WTC11 (cell line): ENCODE results near the gene NEDD8. TPM values are rescaled to one million over a fixed set of nuclear protein-coding genes. Genes with fewer than 3 reads are reported as not detected.
A peak's percentile ranks its signal among the peaks of the same experiment; 100 is the strongest.

Source experiments
- CREB1 ChIP-seq: sonication (generic); formaldehyde crosslinking; IDR thresholded peaks from 2 replicates; pipeline ENCODE4 v1.8.0; 2023; ENCODE audit warnings: mild to moderate bottlenecking, missing genetic modification reagents
- ELF4 ChIP-seq: sonication (generic); formaldehyde crosslinking; IDR thresholded peaks from 2 replicates; pipeline ENCODE4 v1.8.1; 2022; ENCODE audit warnings: low read depth, mild to moderate bottlenecking, moderate library complexity, missing genetic modification reagents
- ETV6 ChIP-seq: sonication (generic); formaldehyde crosslinking; IDR thresholded peaks from 2 replicates; pipeline ENCODE4 v1.8.1; 2022; ENCODE audit warnings: mild to moderate bottlenecking, missing genetic modification reagents
- FOXJ3 ChIP-seq: sonication (generic); formaldehyde crosslinking; IDR thresholded peaks from 2 replicates; pipeline ENCODE4 v1.9.0; 2021; ENCODE audit warnings: missing genetic modification reagents, mild to moderate bottlenecking, borderline replicate concordance
- JUN ChIP-seq: sonication (generic); formaldehyde crosslinking; IDR thresholded peaks from 2 replicates; pipeline ENCODE4 v1.8.0; 2023; ENCODE audit warnings: mild to moderate bottlenecking, missing genetic modification reagents
- NFE2L1 ChIP-seq: sonication (generic); formaldehyde crosslinking; IDR thresholded peaks from 2 replicates; pipeline ENCODE4 v1.8.1; 2023; ENCODE audit warnings: missing genetic modification reagents
- NR1H2 ChIP-seq: sonication (generic); formaldehyde crosslinking; IDR thresholded peaks from 2 replicates; pipeline ENCODE4 v1.9.0; 2021; ENCODE audit warnings: mild to moderate bottlenecking, moderate library complexity, missing genetic modification reagents
- OVOL2 ChIP-seq: fragments of 250-450 bp; sonication (Bioruptor Pico); IDR thresholded peaks from 2 replicates; pipeline ENCODE4 v1.9.0; 2021; ENCODE audit warnings: mild to moderate bottlenecking, borderline replicate concordance
- PRRX2 ChIP-seq: fragments of 250-450 bp; sonication (Bioruptor Pico); IDR thresholded peaks from 2 replicates; pipeline ENCODE4 v1.8.0; 2021; ENCODE audit warnings: mild to moderate bottlenecking
- ZBTB21 ChIP-seq: sonication (generic); formaldehyde crosslinking; IDR thresholded peaks from 2 replicates; pipeline ENCODE4 v1.8.1; 2023; ENCODE audit warnings: mild to moderate bottlenecking, missing genetic modification reagents, borderline replicate concordance
- ZNF121 ChIP-seq: sonication (generic); formaldehyde crosslinking; IDR thresholded peaks from 2 replicates; pipeline ENCODE4 v1.8.0; 2023; ENCODE audit warnings: missing genetic modification reagents
- ZNF219 ChIP-seq: sonication (generic); formaldehyde crosslinking; IDR thresholded peaks from 2 replicates; pipeline ENCODE4 v1.8.0; 2023; ENCODE audit warnings: missing genetic modification reagents, mild to moderate bottlenecking, borderline replicate concordance
- ZNF232 ChIP-seq: sonication (generic); formaldehyde crosslinking; IDR thresholded peaks from 2 replicates; pipeline ENCODE4 v1.8.0; 2022; ENCODE audit warnings: mild to moderate bottlenecking, missing genetic modification reagents
- ZNF671 ChIP-seq: fragments of 250-450 bp; sonication (Bioruptor Pico); IDR thresholded peaks from 2 replicates; pipeline ENCODE4 v1.8.0; 2021; ENCODE audit warnings: mild to moderate bottlenecking
- total RNA-seq: library from RNA; stranded (reverse); gene quantifications from 3 replicates; pipeline ENCODE4 v1.2.3, GENCODE V29; 2021
- TF ChIP-seq, protein P1 (sequence below): sonication (generic); formaldehyde crosslinking; IDR thresholded peaks from 2 replicates; pipeline ENCODE4 v1.8.0; 2022; ENCODE audit warnings: mild to moderate bottlenecking, missing genetic modification reagents
- TF ChIP-seq, protein P2 (sequence below): sonication (generic); formaldehyde crosslinking; IDR thresholded peaks from 2 replicates; pipeline ENCODE4 v1.8.1; 2023; ENCODE audit warnings: mild to moderate bottlenecking, missing genetic modification reagents, moderate library complexity
- TF ChIP-seq, protein P3 (sequence below): fragments of 250-450 bp; sonication (Bioruptor Pico); IDR thresholded peaks from 2 replicates; pipeline ENCODE4 v1.9.0; 2021; ENCODE audit warnings: mild to moderate bottlenecking, borderline replicate concordance
- TF ChIP-seq, protein P4 (sequence below): sonication (generic); formaldehyde crosslinking; IDR thresholded peaks from 2 replicates; pipeline ENCODE4 v1.8.1; 2023; ENCODE audit warnings: mild to moderate bottlenecking, moderate library complexity, missing genetic modification reagents
- TF ChIP-seq, protein P5 (sequence below): fragments of 250-450 bp; sonication (Bioruptor Pico); IDR thresholded peaks from 2 replicates; pipeline ENCODE4 v2.1.2; 2022; ENCODE audit warnings: mild to moderate bottlenecking, moderate library complexity
- TF ChIP-seq, protein P6 (sequence below): sonication (generic); formaldehyde crosslinking; IDR thresholded peaks from 2 replicates; pipeline ENCODE4 v1.8.0; 2022; ENCODE audit warnings: mild to moderate bottlenecking, missing genetic modification reagents
- TF ChIP-seq, protein P7 (sequence below): fragments of 250-450 bp; sonication (Bioruptor Pico); conservative IDR thresholded peaks from 2 replicates; pipeline ENCODE4 v1.9.0; 2021; ENCODE audit warnings: mild to moderate bottlenecking
- TF ChIP-seq, protein P8 (sequence below): sonication (generic); formaldehyde crosslinking; IDR thresholded peaks from 2 replicates; pipeline ENCODE4 v1.8.0; 2022; ENCODE audit warnings: missing genetic modification reagents

The NEDD8 gene
- total RNA-seq, 1 experiment from 2014 or later = 233 TPM

DNA sequence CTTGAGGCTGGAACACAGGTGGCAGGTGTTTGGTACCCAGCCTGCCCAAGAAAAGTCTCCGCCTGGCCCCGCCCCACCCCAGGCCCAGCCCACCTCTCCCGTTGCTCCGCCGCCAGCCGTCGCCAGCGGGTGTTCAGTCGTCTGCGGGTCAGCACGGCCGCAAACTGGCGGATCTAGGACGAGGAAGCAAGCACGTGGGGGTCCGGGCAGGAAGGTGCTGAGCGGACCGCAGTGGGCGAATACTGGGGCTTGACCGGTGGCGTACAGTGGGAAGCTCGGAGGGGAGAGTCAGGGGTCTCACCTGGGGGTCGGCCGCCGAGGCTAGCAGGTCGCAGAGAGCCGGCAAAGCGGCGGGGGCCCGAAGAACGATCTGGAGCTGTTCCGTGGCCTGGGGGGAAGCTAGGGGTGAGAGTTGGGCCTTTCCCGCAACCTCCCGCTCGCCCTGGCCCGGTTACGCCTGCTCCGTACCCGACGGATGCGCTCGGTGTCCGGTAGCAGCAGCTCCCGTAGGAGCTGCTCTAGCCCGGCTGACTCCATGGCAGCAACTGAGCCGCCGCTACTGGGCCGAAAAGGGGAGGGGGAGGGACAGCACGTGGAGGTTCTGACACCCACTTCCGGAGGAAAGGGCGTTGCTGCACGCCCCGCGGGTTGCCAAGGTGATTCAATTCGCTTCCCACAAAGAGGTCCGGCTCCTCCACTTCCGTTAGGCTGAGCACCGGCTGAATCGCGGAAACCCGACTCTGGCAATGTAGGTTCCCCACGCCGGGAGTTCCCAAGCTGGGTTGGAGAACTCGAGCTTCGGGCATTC is 43.7 kb downstream of the NEDD8 start, which contains the start of gene IPO4 (continued):
- 0 out of 2 replicates have a peak, but pooled peaks have one; percentile 39 for TF ChIP-seq PRRX2 (CRISPR knock-in tag)
- TF ChIP-seq JUN (CRISPR knock-in tag) = no peak; the same call in 1 of the 2 replicates
- peak; percentile 63; the same call in 1 of the 2 replicates for TF ChIP-seq ZNF232 (CRISPR knock-in tag)
- TF ChIP-seq, protein P1, sequence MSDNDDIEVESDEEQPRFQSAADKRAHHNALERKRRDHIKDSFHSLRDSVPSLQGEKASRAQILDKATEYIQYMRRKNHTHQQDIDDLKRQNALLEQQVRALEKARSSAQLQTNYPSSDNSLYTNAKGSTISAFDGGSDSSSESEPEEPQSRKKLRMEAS (CRISPR knock-in tag) = peak; percentile 97
- no peak for TF ChIP-seq FOXJ3 (CRISPR knock-in tag)
- TF ChIP-seq ELF4 = no peak
- TF ChIP-seq, protein P2, sequence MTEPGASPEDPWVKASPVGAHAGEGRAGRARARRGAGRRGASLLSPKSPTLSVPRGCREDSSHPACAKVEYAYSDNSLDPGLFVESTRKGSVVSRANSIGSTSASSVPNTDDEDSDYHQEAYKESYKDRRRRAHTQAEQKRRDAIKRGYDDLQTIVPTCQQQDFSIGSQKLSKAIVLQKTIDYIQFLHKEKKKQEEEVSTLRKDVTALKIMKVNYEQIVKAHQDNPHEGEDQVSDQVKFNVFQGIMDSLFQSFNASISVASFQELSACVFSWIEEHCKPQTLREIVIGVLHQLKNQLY = no peak
- peak; percentile 82 for TF ChIP-seq ZBTB21
- TF ChIP-seq, protein P3, sequence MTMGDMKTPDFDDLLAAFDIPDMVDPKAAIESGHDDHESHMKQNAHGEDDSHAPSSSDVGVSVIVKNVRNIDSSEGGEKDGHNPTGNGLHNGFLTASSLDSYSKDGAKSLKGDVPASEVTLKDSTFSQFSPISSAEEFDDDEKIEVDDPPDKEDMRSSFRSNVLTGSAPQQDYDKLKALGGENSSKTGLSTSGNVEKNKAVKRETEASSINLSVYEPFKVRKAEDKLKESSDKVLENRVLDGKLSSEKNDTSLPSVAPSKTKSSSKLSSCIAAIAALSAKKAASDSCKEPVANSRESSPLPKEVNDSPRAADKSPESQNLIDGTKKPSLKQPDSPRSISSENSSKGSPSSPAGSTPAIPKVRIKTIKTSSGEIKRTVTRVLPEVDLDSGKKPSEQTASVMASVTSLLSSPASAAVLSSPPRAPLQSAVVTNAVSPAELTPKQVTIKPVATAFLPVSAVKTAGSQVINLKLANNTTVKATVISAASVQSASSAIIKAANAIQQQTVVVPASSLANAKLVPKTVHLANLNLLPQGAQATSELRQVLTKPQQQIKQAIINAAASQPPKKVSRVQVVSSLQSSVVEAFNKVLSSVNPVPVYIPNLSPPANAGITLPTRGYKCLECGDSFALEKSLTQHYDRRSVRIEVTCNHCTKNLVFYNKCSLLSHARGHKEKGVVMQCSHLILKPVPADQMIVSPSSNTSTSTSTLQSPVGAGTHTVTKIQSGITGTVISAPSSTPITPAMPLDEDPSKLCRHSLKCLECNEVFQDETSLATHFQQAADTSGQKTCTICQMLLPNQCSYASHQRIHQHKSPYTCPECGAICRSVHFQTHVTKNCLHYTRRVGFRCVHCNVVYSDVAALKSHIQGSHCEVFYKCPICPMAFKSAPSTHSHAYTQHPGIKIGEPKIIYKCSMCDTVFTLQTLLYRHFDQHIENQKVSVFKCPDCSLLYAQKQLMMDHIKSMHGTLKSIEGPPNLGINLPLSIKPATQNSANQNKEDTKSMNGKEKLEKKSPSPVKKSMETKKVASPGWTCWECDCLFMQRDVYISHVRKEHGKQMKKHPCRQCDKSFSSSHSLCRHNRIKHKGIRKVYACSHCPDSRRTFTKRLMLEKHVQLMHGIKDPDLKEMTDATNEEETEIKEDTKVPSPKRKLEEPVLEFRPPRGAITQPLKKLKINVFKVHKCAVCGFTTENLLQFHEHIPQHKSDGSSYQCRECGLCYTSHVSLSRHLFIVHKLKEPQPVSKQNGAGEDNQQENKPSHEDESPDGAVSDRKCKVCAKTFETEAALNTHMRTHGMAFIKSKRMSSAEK (CRISPR knock-in tag) = no peak
- TF ChIP-seq NR1H2 (CRISPR knock-in tag) = peak; percentile 74; the same call in 1 of the 2 replicates
- TF ChIP-seq, protein P4, sequence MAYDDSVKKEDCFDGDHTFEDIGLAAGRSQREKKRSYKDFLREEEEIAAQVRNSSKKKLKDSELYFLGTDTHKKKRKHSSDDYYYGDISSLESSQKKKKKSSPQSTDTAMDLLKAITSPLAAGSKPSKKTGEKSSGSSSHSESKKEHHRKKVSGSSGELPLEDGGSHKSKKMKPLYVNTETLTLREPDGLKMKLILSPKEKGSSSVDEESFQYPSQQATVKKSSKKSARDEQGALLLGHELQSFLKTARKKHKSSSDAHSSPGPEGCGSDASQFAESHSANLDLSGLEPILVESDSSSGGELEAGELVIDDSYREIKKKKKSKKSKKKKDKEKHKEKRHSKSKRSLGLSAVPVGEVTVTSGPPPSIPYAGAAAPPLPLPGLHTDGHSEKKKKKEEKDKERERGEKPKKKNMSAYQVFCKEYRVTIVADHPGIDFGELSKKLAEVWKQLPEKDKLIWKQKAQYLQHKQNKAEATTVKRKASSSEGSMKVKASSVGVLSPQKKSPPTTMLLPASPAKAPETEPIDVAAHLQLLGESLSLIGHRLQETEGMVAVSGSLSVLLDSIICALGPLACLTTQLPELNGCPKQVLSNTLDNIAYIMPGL (CRISPR knock-in tag) = peak; percentile 50; the same call in 1 of the 2 replicates
- peak; percentile 47; the same call in 1 of the 2 replicates for TF ChIP-seq ETV6 (CRISPR knock-in tag)
- no peak for TF ChIP-seq ZNF121 (CRISPR knock-in tag)
- TF ChIP-seq, protein P5, sequence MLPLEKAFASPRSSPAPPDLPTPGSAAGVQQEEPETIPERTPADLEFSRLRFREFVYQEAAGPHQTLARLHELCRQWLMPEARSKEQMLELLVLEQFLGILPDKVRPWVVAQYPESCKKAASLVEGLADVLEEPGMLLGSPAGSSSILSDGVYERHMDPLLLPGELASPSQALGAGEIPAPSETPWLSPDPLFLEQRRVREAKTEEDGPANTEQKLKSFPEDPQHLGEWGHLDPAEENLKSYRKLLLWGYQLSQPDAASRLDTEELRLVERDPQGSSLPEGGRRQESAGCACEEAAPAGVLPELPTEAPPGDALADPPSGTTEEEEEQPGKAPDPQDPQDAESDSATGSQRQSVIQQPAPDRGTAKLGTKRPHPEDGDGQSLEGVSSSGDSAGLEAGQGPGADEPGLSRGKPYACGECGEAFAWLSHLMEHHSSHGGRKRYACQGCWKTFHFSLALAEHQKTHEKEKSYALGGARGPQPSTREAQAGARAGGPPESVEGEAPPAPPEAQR (CRISPR knock-in tag) = no peak
- peak; percentile 33; the same call in 1 of the 2 replicates for TF ChIP-seq ZNF219 (CRISPR knock-in tag)
- TF ChIP-seq, protein P6, sequence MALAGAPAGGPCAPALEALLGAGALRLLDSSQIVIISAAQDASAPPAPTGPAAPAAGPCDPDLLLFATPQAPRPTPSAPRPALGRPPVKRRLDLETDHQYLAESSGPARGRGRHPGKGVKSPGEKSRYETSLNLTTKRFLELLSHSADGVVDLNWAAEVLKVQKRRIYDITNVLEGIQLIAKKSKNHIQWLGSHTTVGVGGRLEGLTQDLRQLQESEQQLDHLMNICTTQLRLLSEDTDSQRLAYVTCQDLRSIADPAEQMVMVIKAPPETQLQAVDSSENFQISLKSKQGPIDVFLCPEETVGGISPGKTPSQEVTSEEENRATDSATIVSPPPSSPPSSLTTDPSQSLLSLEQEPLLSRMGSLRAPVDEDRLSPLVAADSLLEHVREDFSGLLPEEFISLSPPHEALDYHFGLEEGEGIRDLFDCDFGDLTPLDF = no peak
- TF ChIP-seq, protein P7, sequence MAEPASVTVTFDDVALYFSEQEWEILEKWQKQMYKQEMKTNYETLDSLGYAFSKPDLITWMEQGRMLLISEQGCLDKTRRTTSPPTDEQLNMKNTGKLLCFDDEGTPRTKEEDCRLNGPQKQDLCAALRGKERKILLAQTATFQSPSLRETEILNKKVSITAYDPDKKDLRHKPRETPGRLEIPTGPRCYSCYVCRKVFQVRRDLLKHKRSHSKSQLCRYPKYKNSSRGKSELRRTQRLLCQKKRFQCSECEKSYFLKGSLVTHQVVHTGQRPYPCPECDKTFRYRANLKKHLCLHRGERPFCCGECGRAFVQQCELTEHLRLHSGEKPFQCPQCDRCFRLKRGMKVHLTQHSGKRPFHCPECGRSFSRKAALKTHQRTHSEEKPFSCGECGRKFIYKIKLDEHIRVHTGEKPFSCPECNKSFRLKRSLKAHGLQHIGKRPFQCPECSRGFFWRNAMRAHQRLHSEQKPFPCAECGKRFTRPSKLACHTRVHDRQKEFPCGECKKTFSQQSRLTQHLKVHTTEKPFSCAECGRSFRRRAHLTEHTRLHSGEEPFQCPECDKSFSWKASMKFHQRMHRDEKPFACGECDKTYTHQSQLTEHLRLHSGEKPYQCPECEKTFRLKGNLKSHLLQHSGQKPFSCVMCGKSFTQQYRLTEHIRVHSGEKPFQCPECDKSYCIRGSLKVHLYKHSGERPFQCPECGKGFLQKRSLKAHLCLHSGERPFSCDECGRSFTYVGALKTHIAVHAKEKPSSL (CRISPR knock-in tag) = no peak
- TF ChIP-seq OVOL2 (CRISPR knock-in tag) = no peak
- no peak for TF ChIP-seq CREB1
- peak; percentile 64; the same call in 1 of the 2 replicates for TF ChIP-seq NFE2L1 (CRISPR knock-in tag)
- no peak for TF ChIP-seq ZNF671 (CRISPR knock-in tag)
- TF ChIP-seq, protein P8, sequence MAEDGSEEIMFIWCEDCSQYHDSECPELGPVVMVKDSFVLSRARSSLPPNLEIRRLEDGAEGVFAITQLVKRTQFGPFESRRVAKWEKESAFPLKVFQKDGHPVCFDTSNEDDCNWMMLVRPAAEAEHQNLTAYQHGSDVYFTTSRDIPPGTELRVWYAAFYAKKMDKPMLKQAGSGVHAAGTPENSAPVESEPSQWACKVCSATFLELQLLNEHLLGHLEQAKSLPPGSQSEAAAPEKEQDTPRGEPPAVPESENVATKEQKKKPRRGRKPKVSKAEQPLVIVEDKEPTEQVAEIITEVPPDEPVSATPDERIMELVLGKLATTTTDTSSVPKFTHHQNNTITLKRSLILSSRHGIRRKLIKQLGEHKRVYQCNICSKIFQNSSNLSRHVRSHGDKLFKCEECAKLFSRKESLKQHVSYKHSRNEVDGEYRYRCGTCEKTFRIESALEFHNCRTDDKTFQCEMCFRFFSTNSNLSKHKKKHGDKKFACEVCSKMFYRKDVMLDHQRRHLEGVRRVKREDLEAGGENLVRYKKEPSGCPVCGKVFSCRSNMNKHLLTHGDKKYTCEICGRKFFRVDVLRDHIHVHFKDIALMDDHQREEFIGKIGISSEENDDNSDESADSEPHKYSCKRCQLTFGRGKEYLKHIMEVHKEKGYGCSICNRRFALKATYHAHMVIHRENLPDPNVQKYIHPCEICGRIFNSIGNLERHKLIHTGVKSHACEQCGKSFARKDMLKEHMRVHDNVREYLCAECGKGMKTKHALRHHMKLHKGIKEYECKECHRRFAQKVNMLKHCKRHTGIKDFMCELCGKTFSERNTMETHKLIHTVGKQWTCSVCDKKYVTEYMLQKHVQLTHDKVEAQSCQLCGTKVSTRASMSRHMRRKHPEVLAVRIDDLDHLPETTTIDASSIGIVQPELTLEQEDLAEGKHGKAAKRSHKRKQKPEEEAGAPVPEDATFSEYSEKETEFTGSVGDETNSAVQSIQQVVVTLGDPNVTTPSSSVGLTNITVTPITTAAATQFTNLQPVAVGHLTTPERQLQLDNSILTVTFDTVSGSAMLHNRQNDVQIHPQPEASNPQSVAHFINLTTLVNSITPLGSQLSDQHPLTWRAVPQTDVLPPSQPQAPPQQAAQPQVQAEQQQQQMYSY (CRISPR knock-in tag) = no peak
